Gastrocnemius medialis (tissue), 4 donors: ENCODE measurements around the gene SNTG2. TPM values are rescaled to one million over a fixed set of nuclear protein-coding genes. Genes with fewer than 3 reads are reported as not detected.

Experiments used
- ATAC-seq, 2 donors: fragments of 150-250 bp; one replicate each; pipeline ENCODE4 v1.9.1; 2016
- DNase-seq, 2 donors: peaks; one replicate each; pipeline ENCODE4 v3.0.0-alpha.2; 2019
- H3K27ac ChIP-seq, 4 donors: fragments of 200-600 bp; sonication (generic); 1 replicate in 1 of 4; 2 replicates in 3 of 4; pipeline ENCODE4 v1.5.1; 2016 to 2018; ENCODE audit warnings: mild to moderate bottlenecking in 2 of 4, moderate library complexity in 1 of 4
- H3K27me3 ChIP-seq, 3 donors: fragments of 200-600 bp; sonication (generic) in 2 of 3; 1 replicate in 1 of 3; 2 replicates in 2 of 3; pipeline versions ENCODE4 v1.5.1 to v1.6.0; 2016 to 2019; ENCODE audit warnings: mild to moderate bottlenecking in 1 of 3, moderate library complexity in 1 of 3
- H3K36me3 ChIP-seq, 2 donors: fragments of 200-600 bp; sonication (generic) in 1 of 2; one replicate each; pipeline ENCODE4 v1.5.1; 2017 to 2018
- H3K4me1 ChIP-seq, 2 donors: fragments of 200-600 bp; sonication (generic) in 1 of 2; one replicate each; pipeline ENCODE4 v1.5.1; 2016 to 2017; ENCODE audit warnings: mild to moderate bottlenecking in 2 of 2
- H3K4me3 ChIP-seq, 4 donors: fragments of 200-600 bp; sonication (generic) in 3 of 4; 1 replicate in 1 of 4; 2 replicates in 3 of 4; pipeline ENCODE4 v1.5.1; 2016 to 2019; ENCODE audit warnings: mild to moderate bottlenecking in 2 of 4
- H3K9me3 ChIP-seq, 3 donors: fragments of 200-600 bp; sonication (generic) in 2 of 3; 1 replicate in 1 of 3; 2 replicates in 2 of 3; pipeline ENCODE4 v1.5.1; 2016 to 2019
- POLR2A ChIP-seq, 2 donors: fragments of 450-650 bp; IDR thresholded peaks; one replicate each; pipeline ENCODE4 v1.6.1; 2017; ENCODE audit warnings: antibody characterized with exemption in 2 of 2, mild to moderate bottlenecking in 2 of 2, moderate library complexity in 2 of 2
- in situ Hi-C, 4 donors: fragments of 200-750 bp; cut with MboI; loops; one replicate each; pipeline versions ENCODE4 v1.15.0 to v1.8.0; 2017; ENCODE audit warnings: low sequenced_read_pairs in 4 of 4
- intact Hi-C: fragments of 100-400 bp; cut with DNase I; formaldehyde crosslinking; loops from one replicate; pipeline ENCODE4 v1.15.1; 2023; ENCODE audit warnings: low total_unique reads
- total RNA-seq, 4 donors: library from RNA; depleted of rRNA; stranded (reverse); fragments of >200 nt; gene quantifications; one replicate each; pipeline versions ENCODE4 v1.1.0 to v1.2.3, GENCODE V29; 2016
- TF ChIP-seq, protein P1 (sequence below), 5 experiments: fragments of 450-650 bp in 3 of 5; fragments of 200-600 bp in 2 of 5; sonication (generic) in 2 of 5; IDR thresholded peaks in 4 of 5; conservative IDR thresholded peaks in 1 of 5; 1 replicate in 4 of 5; 2 replicates in 1 of 5; pipeline ENCODE4 v1.5.1; 2016 to 2019; ENCODE audit warnings: antibody characterized with exemption in 5 of 5, mild to moderate bottlenecking in 3 of 5, moderate library complexity in 3 of 5

SNTG2 gene
- total RNA-seq, 4 donors from 2014 or later: 0.55 to 1.0 (median 0.92) TPM; not detected in 1

DNA sequence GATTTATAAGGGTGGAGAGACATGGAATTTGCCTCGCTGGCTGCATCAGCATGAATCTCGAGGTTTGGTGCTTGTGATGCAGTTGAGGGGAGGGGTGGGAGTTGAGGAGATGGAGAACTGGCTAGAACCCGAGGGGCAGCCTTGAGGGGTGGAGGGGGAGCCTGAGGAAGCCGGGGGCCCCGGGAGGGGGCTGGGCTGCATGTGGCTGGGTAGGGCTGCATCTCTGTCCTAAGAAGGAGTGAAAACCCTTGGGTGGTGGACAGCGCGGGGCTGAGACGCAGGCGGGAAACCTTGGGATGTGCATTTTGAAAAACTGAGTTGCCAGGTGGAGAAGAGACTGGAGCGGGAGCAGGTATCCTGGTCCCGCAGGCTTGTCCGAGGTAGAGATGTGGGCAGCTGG is 64.2 kb downstream of the SNTG2 start:
- Histone ChIP-seq H3K27me3 (peaks cover 0 to 6% (median 0%) of the 10 kb centered on the region in 3 donors), H3K4me3 (no peak overlapping the region), H3K36me3 (no peaks in the 10 kb centered on the region), H3K4me1 (no peaks in the 10 kb centered on the region), H3K27ac (no peak overlapping the region), H3K9me3 (no peaks in the 10 kb centered on the region)
- in situ Hi-C loops: no loop called here
- intact Hi-C loops: no loop called here
- DNase-seq (no peak), ATAC-seq (no peak)
- TF ChIP-seq POLR2A (IDR thresholded peaks at IDR 0.05): no peak
- TF ChIP-seq, protein P1, sequence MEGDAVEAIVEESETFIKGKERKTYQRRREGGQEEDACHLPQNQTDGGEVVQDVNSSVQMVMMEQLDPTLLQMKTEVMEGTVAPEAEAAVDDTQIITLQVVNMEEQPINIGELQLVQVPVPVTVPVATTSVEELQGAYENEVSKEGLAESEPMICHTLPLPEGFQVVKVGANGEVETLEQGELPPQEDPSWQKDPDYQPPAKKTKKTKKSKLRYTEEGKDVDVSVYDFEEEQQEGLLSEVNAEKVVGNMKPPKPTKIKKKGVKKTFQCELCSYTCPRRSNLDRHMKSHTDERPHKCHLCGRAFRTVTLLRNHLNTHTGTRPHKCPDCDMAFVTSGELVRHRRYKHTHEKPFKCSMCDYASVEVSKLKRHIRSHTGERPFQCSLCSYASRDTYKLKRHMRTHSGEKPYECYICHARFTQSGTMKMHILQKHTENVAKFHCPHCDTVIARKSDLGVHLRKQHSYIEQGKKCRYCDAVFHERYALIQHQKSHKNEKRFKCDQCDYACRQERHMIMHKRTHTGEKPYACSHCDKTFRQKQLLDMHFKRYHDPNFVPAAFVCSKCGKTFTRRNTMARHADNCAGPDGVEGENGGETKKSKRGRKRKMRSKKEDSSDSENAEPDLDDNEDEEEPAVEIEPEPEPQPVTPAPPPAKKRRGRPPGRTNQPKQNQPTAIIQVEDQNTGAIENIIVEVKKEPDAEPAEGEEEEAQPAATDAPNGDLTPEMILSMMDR (IDR thresholded peaks at IDR 0.05 in 4 of 5, conservative IDR thresholded peaks at IDR 0.05 in 1 of 5): no peak

DNA sequence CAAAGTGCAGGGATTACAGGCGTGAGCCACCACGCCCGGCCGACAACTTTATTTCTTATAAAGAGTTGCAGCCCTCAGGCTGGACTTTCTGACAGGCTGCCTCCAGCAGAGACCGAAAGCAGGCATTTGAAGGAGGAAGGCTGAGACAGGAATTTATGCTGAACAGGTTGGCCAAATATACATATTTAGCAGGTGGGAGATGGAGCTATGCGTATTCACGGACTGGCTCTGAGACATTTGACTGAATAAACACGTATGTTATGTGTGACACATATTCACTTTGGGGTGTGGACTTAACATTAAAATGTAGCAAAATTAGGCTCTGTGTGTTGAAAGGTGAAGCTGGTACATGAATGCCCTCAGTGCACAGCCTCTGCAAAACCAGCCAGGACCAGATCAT is 65.9 kb downstream of the SNTG2 start:
- H3K27me3 ChIP-seq: peaks cover 0 to 6% (median 0%) of the 10 kb centered on the region in 3 donors
- TF ChIP-seq POLR2A (IDR thresholded peaks at IDR 0.05): no peak
- TF ChIP-seq, protein P1 (IDR thresholded peaks at IDR 0.05 in 4 of 5, conservative IDR thresholded peaks at IDR 0.05 in 1 of 5): no peak
- ATAC-seq (no peak), DNase-seq (no peak)
- in situ Hi-C loops: no loop called here
- H3K36me3 ChIP-seq: no peaks in the 10 kb centered on the region
- no peaks in the 10 kb centered on the region for H3K9me3 ChIP-seq
- no peak overlapping the region for H3K27ac ChIP-seq
- no peaks in the 10 kb centered on the region for H3K4me1 ChIP-seq
- no peak overlapping the region for H3K4me3 ChIP-seq
- intact Hi-C loops: no loop called here

DNA sequence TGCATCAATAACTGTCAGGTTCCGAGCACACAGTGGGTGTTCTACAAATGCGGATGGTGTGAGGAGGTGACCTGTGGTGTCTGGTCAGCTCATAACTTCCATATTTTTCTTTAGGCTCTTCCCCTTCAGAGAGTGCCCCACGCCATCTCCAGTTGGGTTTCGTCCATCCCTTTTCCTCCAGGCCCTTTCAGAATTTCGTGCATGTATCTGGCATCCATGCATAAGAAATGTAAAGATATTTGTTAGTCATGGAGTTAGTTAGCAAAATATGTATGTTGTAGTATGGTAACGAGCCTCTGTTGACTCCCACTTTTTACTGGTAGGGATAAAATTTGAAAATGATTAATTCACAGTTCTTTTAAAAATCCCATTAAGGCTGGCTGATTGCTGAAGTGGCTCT is 67.2 kb downstream of the SNTG2 start:
- no peak for TF ChIP-seq POLR2A (IDR thresholded peaks at IDR 0.05)
- TF ChIP-seq, protein P1 (IDR thresholded peaks at IDR 0.05 in 4 of 5, conservative IDR thresholded peaks at IDR 0.05 in 1 of 5): no peak
- in situ Hi-C loops: no loop called here
- Histone ChIP-seq H3K27me3 (no peaks in the 10 kb centered on the region), H3K9me3 (no peaks in the 10 kb centered on the region), H3K4me3 (no peak overlapping the region), H3K4me1 (no peaks in the 10 kb centered on the region), H3K36me3 (no peaks in the 10 kb centered on the region), H3K27ac (no peak overlapping the region)
- intact Hi-C loops: no loop called here
- ATAC-seq: no peak
- no peak for DNase-seq

DNA sequence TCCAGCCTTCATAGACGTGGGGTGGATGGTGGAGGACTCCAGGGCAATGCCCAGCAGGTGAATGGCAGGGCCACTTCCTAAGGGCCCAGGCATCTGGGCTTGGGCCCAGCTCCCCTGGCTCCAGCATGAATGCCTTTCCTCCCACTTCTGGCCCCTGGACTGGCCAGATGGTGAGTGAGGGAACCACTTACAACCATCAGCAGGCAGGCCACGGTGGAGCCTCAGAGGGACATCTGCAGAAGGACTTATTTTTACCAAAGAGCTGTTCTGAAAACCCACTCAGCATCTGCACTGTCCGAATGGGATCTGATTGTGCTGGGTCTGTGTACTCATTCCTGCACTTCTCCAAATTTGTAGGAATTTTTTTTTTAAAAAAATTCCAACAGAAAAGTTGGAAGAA is 69.6 kb downstream of the SNTG2 start:
- no peaks in the 10 kb centered on the region for H3K36me3 ChIP-seq
- H3K9me3 ChIP-seq: no peaks in the 10 kb centered on the region
- DNase-seq (no peak), ATAC-seq (no peak)
- no peaks in the 10 kb centered on the region for H3K4me1 ChIP-seq
- in situ Hi-C loops (no loop called here), intact Hi-C loops (no loop called here)
- no peaks in the 10 kb centered on the region for H3K27me3 ChIP-seq
- H3K27ac ChIP-seq: no peak overlapping the region
- TF ChIP-seq, protein P1 (IDR thresholded peaks at IDR 0.05 in 4 of 5, conservative IDR thresholded peaks at IDR 0.05 in 1 of 5): no peak
- TF ChIP-seq POLR2A (IDR thresholded peaks at IDR 0.05): no peak
- H3K4me3 ChIP-seq: no peak overlapping the region

DNA sequence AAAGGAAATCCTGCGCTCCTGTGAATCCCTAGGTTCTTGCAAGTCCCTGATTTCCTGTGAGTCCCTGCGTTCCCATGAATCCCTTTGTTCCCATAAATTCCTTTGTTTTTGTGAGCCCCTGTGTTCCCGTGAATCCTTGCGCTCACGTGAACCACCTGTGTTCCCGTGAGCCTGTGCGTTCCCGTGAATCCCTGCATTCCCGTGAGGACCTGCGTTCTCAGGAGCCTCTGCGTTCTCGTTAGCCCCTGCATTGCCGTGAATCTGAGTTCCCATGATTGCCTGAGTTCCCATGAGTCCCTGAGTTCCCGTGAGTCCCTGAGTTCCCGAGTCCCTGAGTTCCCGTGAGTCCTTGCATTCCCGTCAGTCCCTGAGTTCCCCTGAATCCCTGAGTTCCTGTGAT is 71.5 kb downstream of the SNTG2 start:
- Histone ChIP-seq H3K27me3 (no peaks in the 10 kb centered on the region), H3K27ac (no peak overlapping the region), H3K36me3 (no peaks in the 10 kb centered on the region), H3K4me1 (no peaks in the 10 kb centered on the region), H3K4me3 (no peak overlapping the region), H3K9me3 (no peaks in the 10 kb centered on the region)
- TF ChIP-seq, protein P1 (IDR thresholded peaks at IDR 0.05 in 4 of 5, conservative IDR thresholded peaks at IDR 0.05 in 1 of 5): no peak
- no peak for TF ChIP-seq POLR2A (IDR thresholded peaks at IDR 0.05)
- in situ Hi-C loops: no loop called here
- ATAC-seq (no peak), DNase-seq (no peak)
- intact Hi-C loops: no loop called here
